NAMALWA (cell line): ENCODE results near the gene IGSF9.

Experiments used
- DNase-seq: peaks from one replicate; pipeline ENCODE4 v3.0.0-alpha.2; 2015; ENCODE audit warnings: low spot score

IGSF9 gene

DNA sequence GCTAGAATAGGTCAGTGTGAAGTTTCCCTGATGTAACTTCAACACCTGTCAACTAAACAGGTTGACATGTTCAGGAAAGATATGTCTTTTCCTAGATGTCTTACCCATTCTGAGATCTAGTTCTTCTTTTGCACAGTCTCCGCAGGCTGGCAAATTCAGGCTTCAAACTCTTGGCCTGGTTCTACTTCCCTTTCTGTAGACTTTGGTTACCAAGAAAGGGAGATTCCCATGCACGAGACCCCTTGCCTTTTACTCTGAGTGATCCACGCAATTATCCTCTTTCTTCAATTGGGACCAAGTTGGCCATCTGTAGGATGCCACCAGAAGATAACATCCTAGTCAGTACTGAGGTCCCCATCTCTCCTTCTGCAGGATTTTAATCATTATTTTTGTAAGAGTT lies 47.5 kb downstream of the IGSF9 start:
- DNase-seq, result no peak

- DNase-seq, result no peak
These were observed 48.9 kb downstream of the IGSF9 start for GRCh38 chr1:159896546-159896930.

DNA sequence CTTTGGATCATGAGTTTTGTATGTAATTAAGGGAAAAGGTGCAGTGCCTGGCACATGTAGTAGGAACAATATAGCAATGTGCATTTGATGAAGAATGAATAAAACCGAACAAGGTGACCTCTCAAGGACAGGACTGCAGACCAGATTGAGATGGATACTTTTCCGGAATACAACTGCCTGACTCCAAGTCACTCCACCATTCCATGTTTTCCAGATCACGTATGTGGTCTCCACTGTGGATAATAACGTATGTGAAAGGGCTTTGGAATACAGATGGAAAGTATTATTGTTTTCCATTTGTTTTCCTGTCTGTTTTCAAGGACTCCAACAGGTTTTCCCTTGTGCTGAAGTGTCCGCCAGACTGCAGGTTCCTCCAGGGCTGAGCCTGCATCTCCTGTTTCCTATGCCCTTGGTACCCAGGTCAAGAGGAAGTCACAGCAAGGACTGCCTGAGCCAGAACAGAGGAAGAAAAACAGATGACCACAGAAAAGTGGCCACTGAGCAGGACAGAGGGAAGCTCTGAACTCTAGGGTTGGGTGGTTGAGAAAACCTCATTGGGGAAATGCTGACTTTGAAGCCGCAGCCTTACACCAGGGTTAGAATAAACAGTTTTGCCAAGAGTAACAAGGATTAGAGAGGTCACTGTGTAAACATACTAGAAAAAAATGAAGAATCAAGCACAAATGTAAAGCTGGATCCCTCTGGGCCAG lies 49.4 kb downstream of the IGSF9 start:
- no peak for DNase-seq

- DNase-seq, result no peak
These were observed 50.1 kb downstream of the IGSF9 start for GRCh38 chr1:159895286-159895685.

GRCh38 chr1:159892944-159893343 lies 52.5 kb downstream of the IGSF9 start:
- no peak for DNase-seq

DNA sequence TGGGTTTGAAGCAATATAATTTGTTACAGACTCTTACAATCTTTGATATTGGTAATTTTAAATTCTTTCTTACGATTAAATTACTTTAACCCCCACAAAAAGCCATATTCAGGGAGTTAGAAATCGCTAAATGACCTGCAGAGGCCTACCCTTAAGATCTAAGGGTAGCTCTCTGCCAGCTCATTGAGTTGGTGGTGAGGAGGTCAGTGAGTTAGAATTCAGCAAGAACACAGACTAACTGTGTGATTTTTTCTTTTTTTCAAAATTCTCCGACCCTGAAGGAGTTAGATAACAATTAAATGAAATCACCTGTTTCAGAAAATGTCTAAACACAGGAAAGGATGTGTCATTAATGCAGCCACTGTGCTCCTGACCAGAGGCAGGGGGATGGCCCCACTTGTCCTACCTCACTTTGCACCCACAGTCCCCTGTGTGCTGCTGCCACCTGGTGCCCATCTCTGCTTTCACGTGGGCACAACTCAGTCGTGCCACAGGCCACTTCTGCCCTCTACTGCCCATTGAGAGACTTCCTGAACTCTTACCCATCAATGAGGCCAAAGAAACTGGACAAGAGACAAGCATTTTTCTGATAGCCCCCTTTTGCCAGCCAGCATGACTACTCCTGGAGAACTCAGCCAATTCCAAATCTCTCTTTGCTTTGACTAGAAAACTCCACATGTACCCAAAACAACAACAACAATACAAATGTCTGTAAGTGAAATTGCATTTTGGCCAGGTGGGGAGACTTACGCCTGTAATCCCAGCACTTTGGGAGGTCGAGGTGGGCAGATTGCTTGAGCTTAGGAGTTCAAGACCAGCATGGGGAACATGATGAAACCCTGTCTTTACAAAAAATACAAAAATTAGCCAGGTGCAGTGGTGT lies 53.9 kb downstream of the IGSF9 start:
- peak; percentile 82 for DNase-seq

GRCh38 chr1:159890390-159890789 lies 55.0 kb downstream of the IGSF9 start:
- no peak for DNase-seq

DNA sequence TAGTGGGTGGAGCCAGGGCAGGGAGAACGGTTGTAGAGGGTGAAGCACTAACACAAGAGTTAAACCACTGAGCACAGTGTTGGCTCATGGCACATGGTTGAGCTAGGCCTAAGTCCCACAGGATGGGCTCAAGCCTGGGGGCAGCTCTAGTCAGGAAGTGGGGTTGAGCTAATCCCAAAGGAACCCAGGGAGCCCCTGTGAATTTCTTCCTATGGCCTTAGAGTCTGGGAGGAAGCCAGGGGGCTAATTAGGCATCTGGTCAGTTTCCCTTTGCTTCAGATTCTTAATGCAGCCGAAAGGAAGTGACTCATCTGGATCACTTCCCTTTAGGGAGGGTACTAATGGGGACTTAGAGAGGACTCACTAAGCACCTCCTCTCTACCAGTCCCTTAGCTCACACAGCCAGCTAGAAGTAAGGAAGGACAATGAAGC lies 55.6 kb downstream of the IGSF9 start:
- peak; percentile 57 for DNase-seq

- DNase-seq, result peak; percentile 26
These were observed 56.2 kb downstream of the IGSF9 start for GRCh38 chr1:159889202-159889601.

DNA sequence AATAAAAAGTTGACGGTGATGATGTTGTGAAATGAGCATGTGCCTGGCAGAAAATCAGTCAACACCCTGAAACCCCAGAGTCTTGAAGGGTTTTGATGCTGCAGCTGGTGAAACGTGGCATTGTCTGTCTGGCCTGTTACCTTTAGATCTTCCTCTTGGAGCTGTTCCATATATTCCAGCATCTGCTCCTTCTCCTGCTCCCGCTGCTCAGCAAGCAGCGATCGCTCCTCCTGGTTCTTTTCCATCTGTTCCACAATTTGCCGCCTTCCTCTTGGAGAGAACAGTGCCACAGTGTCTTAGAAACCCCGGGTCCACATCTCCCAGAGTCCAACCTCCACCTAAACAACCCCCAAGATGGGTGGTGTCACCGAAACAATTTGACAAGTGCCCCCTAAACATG lies 61.1 kb downstream of the IGSF9 start:
- no peak for DNase-seq

- no peak for DNase-seq
These were observed 62.3 kb downstream of the IGSF9 start for GRCh38 chr1:159883134-159883533.

DNA sequence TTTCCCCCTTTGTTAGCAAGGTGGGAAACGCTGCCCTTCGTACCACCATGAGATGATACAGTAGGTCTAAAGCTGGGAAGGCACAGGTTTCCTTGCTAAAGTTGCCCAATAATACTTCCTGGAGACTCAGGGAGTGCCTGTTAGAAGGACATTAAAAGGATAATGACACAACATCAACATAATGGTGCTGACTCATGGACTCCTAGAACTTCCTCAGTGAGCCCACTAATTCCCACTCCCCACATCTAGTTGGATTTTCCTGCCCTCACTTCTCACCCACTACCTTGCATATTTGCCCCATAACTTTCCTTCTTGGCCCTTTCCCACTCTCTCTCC lies 62.9 kb downstream of the IGSF9 start:
- DNase-seq, result no peak

DNA sequence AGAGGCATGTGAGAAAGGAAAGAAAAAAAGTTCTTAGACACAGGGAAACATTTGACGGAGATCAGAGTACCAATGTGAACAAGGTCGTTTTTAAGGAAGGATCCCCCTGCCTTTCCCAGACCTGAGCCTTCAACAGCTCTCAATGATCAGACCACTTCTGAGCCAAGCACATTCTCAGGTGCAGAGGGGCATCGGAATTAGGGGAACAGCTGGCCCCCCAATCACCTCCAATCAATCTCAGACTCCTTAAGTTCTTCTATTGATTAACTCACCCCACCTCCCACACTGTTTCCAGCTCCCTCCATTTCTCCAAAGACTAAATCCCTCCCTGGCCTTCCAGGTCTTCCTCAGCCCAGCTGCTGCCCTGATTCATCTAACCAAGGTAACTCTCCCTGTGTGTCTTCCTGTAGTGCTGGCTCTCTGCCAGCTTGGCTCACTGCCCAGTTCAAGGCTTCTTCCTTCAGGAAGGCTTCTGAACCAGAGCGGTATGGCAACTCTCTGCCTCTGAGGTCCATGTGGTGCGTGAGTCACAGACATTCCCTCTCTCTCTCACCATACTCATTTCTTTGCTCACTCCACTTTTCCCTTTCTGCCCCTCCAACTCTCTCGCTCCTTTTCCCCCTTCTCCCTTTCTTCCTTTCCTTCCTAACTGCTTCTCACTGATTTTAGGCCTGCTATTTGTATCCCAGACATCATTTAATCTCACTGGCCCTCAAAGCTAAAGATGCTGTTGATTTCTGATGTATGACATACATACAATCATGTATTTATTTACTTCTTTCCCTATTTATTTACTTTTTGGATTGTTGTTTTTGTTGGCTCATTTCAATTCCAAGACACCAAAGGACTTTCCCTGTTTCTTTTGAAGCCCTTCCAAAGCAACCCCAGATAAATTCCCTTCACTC lies 63.5 kb downstream of the IGSF9 start:
- DNase-seq, result no peak

GRCh38 chr1:159880430-159880829 lies 65.0 kb downstream of the IGSF9 start:
- DNase-seq, result no peak

- DNase-seq, result no peak
These were observed 65.4 kb downstream of the IGSF9 start for GRCh38 chr1:159879977-159880376.

DNA sequence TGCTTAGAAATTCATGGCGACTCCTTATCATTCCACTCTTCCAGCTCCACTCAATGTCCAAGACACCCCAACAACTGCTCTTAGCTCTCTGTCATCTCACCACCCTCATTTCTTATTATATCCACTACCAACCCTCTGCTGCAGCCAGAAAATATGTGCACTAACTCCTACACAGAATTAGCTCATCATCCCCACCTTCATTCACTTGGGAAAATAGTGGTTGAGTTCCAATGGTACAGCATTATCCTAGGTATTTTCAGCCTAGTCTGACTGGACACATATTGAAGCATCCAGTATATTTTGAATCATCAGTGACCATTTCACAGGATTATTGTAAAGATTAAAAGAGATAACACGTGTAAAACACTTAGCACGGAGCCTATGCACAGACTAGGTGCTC lies 66.3 kb downstream of the IGSF9 start:
- DNase-seq, result no peak

- DNase-seq, result no peak
These were observed 67.5 kb downstream of the IGSF9 start for GRCh38 chr1:159877695-159878444.
